Aorta (tissue), 5 donors: Measurements from ENCODE around the gene EGFL6. TPM values are rescaled to one million over a fixed set of nuclear protein-coding genes. Genes with fewer than 3 reads are reported as not detected.
A peak's percentile ranks its signal among the peaks of the same experiment; 100 is the strongest.
"Not testable (repeated sequence)": the region's sequence is repeated elsewhere in the genome, so short reads cannot be mapped to it uniquely, and the experiment has no call there.

Experiments
- ATAC-seq: fragments of 200-7000 bp; cut with Tn5 transposase; one replicate; pipeline ENCODE4 v1.9.1; 2022; ENCODE audit warnings: moderate library complexity; ENCODE audit not compliant: low FRiP score
- DNase-seq, 2 donors: peaks; one replicate each; pipeline ENCODE4 v3.0.0-alpha.2; 2020
- H3K27ac ChIP-seq, 2 donors: one replicate each; pipeline ENCODE4 v1.5.1; 2013; ENCODE audit warnings: low read length in 2 of 2, mild to moderate bottlenecking in 2 of 2, moderate library complexity in 2 of 2, control low read depth in 1 of 2, inconsistent platforms in 1 of 2, low read depth in 1 of 2
- H3K27me3 ChIP-seq, 2 donors: one replicate each; pipeline ENCODE4 v1.6.1; 2013; ENCODE audit warnings: control low read depth in 1 of 2, low read length in 1 of 2, mild to moderate bottlenecking in 1 of 2, moderate library complexity in 1 of 2; ENCODE audit not compliant: insufficient read depth in 2 of 2, control insufficient read depth in 1 of 2
- H3K36me3 ChIP-seq, 2 donors: one replicate each; pipeline ENCODE4 v1.6.1; 2013; ENCODE audit warnings: control low read depth in 1 of 2, low read length in 1 of 2, mild to moderate bottlenecking in 1 of 2; ENCODE audit not compliant: insufficient read depth in 2 of 2, control insufficient read depth in 1 of 2
- H3K4me1 ChIP-seq, 2 donors: one replicate each; pipeline ENCODE4 v1.6.1; 2013; ENCODE audit warnings: low read length in 2 of 2, control low read depth in 1 of 2, mild to moderate bottlenecking in 1 of 2, moderate library complexity in 1 of 2; ENCODE audit not compliant: insufficient read depth in 2 of 2, control insufficient read depth in 1 of 2
- H3K4me3 ChIP-seq, 2 donors: one replicate each; pipeline ENCODE4 v1.5.1; 2013; ENCODE audit warnings: low read length in 2 of 2, control low read depth in 1 of 2, mild to moderate bottlenecking in 1 of 2
- H3K9me3 ChIP-seq: one replicate; pipeline ENCODE4 v1.6.1; 2013; ENCODE audit warnings: mild to moderate bottlenecking, low read length; ENCODE audit not compliant: control insufficient read depth
- WGBS, 2 donors: extraction: QIAGEN DNeasy Blood & Tissue Kit; methylation state at CpG; one replicate each; pipeline ENCODE4 v1.1.7; 2013; 5-methylcytosine and 5-hydroxymethylcytosine counted together
- intact Hi-C, 2 donors: fragments of 100-400 bp; cut with DNase I; formaldehyde crosslinking; loops; one replicate each; pipeline versions ENCODE4 v1.14.2 to v1.15.0; 2022
- polyA plus RNA-seq, 2 donors: library from polyadenylated mRNA; stranded (reverse); fragments of 200-250 nt; gene quantifications; one replicate each; pipeline ENCODE4 v1.2.3, GENCODE V29; 2013
- total RNA-seq, 2 donors: library from RNA; stranded (reverse); fragmentation: NEBNext Ultra II Directional; extraction: Animal tissue kit (Norgen Biotek cat#: 25700); gene quantifications; one replicate each; pipeline ENCODE4 v1.2.1, GENCODE V29; 2021
- donor health status: healthy with polysubstance abuse.
- donor health status: Bipolar disorder and iron deficiency.
- donor health status: DM: no; HTN: no; CAD: no.
- donor health status: DM: no; HTN: no; CAD: no.
- donor health status: DM: yes; HTN: yes; CAD: no.

EGFL6 gene
- total and polyA plus RNA-seq, 4 donors: 0.23 to 0.60 TPM; not detected in 2

DNA sequence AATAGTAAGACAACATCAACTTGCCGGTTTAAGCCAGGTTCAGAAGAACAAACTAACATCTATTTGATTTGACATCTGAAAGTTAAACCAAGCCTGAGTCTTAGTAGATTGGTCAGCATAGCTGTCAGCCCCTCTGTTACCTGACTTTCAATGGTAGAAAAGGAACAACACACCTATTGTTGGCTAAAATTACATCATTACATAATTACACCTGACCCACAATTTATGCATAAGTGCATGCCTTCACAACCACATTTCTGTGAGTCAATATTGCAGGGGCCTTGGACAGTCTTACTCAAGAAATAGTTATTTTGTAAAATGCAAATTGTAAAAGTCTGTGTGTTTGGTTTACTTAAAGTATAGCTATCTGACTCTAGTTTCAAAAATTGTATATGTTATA, 36.2 kb downstream of the EGFL6 start:
- Histone ChIP-seq H3K4me3 (no peak overlapping the region), H3K9me3 (no peaks in the 10 kb centered on the region), H3K27ac (no peak overlapping the region), H3K36me3 (no peaks in the 10 kb centered on the region), H3K4me1 (no peaks in the 10 kb centered on the region), H3K27me3 (no peaks in the 10 kb centered on the region)
- DNase-seq (no peak), ATAC-seq (no peak)
- 90 to 100% methylated on average over 1 of the region's 1 CpG for WGBS, 2 donors
- intact Hi-C loops: no loop called here

GRCh38 chrX:13607331-13607995, 38.1 kb downstream of the EGFL6 start:
- no peaks in the 10 kb centered on the region for H3K9me3 ChIP-seq
- no peaks in the 10 kb centered on the region for H3K36me3 ChIP-seq
- 63 to 76% methylated on average over 6 of the region's 6 CpGs for WGBS, 2 donors
- H3K27ac ChIP-seq: no peak overlapping the region
- DNase-seq (no peak), ATAC-seq (no peak)
- intact Hi-C loops: no loop called here
- H3K27me3 ChIP-seq: no peaks in the 10 kb centered on the region
- H3K4me3 ChIP-seq: no peak overlapping the region
- H3K4me1 ChIP-seq: no peaks in the 10 kb centered on the region

DNA sequence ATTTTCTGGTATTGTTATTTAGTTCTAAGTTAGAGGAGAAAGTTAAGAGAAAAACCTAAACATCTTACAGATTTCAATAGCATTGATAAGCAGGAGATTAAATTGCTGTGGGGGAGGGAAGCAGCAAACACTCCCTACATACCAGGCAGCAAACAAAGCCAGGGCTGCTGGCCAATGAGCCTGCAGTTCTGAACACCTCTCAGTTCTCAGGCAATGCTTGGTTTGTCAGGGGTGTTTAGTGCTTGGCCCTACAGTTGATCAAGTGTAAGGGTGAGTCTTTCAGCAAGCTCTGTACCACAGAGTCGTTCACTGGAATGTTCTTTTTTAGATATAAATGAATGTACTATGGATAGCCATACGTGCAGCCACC, 38.6 kb downstream of the EGFL6 start:
- H3K4me3 ChIP-seq: no peak overlapping the region
- intact Hi-C loops: no loop called here
- 55 to 63% methylated on average over 2 of the region's 2 CpGs for WGBS, 2 donors
- H3K9me3 ChIP-seq: no peaks in the 10 kb centered on the region
- H3K4me1 ChIP-seq: no peaks in the 10 kb centered on the region
- ATAC-seq (no peak), DNase-seq (no peak)
- H3K27me3 ChIP-seq: no peaks in the 10 kb centered on the region
- no peak overlapping the region for H3K27ac ChIP-seq
- no peaks in the 10 kb centered on the region for H3K36me3 ChIP-seq

- intact Hi-C loops: no loop called here
- no peaks in the 10 kb centered on the region for H3K36me3 ChIP-seq
- DNase-seq (no peak), ATAC-seq (no peak)
- H3K27ac ChIP-seq: no peak overlapping the region
- no peak overlapping the region for H3K4me3 ChIP-seq
- H3K9me3 ChIP-seq: no peaks in the 10 kb centered on the region
- H3K27me3 ChIP-seq: no peaks in the 10 kb centered on the region
- no peaks in the 10 kb centered on the region for H3K4me1 ChIP-seq
These were observed 44.8 kb downstream of the EGFL6 start for GRCh38 chrX:13614154-13614553.

DNA sequence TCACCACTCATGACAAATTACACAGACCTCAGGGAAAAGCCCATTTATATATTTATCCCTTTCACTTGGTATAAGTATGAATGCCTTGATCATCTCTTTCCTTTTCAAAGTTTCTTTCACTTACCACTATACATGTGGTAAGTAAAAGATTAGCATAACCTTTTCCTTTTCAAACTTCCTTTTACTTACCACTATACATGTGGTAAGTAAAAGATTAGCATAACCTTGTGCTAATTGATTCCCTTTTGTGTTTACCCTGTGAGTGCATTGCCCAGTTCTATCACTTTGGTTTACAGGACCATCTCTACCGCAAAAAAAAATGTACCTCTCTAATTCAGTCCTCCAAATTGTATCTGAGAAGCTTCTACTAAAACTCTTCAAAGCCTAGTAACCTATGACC, 50.8 kb downstream of the EGFL6 start:
- H3K4me3 ChIP-seq: no peak overlapping the region
- no peaks in the 10 kb centered on the region for H3K36me3 ChIP-seq
- 24 to 65% methylated on average over 1 of the region's 1 CpG for WGBS, 2 donors
- H3K4me1 ChIP-seq: no peaks in the 10 kb centered on the region
- peaks cover 4% of the 10 kb centered on the region for H3K9me3 ChIP-seq
- no peaks in the 10 kb centered on the region for H3K27me3 ChIP-seq
- ATAC-seq (no peak), DNase-seq (no peak)
- intact Hi-C loops: no loop called here
- H3K27ac ChIP-seq: no peak overlapping the region

- H3K4me3 ChIP-seq: no peak overlapping the region
- DNase-seq (no peak), ATAC-seq (no peak)
- no peak overlapping the region for H3K27ac ChIP-seq
- H3K27me3 ChIP-seq: no peaks in the 10 kb centered on the region
- peaks cover 4% of the 10 kb centered on the region for H3K9me3 ChIP-seq
- intact Hi-C loops: no loop called here
- no peaks in the 10 kb centered on the region for H3K36me3 ChIP-seq
- 46 to 50% methylated on average over 3 of the region's 3 CpGs for WGBS, 2 donors
- no peaks in the 10 kb centered on the region for H3K4me1 ChIP-seq
These were observed 53.1 kb downstream of the EGFL6 start for GRCh38 chrX:13622401-13622964.

DNA sequence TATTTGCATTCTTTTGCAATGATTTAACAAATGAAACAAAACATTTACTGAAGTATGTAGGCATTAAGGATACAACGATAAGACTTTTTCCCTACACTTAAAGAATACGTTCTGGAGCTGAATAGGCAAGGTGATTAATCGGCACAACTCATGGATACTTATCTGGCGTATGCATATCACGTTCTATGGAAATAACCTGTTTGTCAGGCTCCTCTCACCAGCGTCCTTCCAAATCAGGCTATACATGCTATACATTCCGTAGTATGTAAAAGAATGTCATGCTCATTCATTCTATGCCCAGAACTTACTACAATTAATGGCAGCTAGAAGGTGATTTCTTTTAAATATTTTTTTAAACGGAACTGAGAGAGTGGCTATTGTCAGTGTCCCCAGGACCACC, 57.9 kb downstream of the EGFL6 start:
- intact Hi-C loops: no loop called here
- Histone ChIP-seq H3K36me3 (no peaks in the 10 kb centered on the region), H3K4me1 (no peaks in the 10 kb centered on the region), H3K27ac (no peak overlapping the region), H3K4me3 (no peak overlapping the region), H3K9me3 (peaks cover 3% of the 10 kb centered on the region), H3K27me3 (no peaks in the 10 kb centered on the region)
- no peak for DNase-seq
- ATAC-seq: no peak
- 68 to 78% methylated on average over 8 of the region's 8 CpGs for WGBS, 2 donors

GRCh38 chrX:13637224-13637623, 67.8 kb downstream of the EGFL6 start:
- intact Hi-C loops, ATAC-seq, H3K9me3 ChIP-seq, H3K4me1 ChIP-seq, DNase-seq, H3K4me3 ChIP-seq, H3K27me3 ChIP-seq, H3K36me3 ChIP-seq, H3K27ac ChIP-seq: not testable (repeated sequence)
- WGBS, 2 donors: 74 to 80% methylated on average over 9 of the region's 9 CpGs

GRCh38 chrX:13638021-13638420, 68.6 kb downstream of the EGFL6 start:
- H3K4me1 ChIP-seq: no peaks in the 10 kb centered on the region
- H3K4me3 ChIP-seq: no peak overlapping the region
- H3K36me3 ChIP-seq: no peaks in the 10 kb centered on the region
- H3K27me3 ChIP-seq: no peaks in the 10 kb centered on the region
- DNase-seq (no peak), ATAC-seq (peak; percentile 11)
- no peaks in the 10 kb centered on the region for H3K9me3 ChIP-seq
- WGBS, 2 donors: 62 to 96% methylated on average over 1 of the region's 1 CpG
- intact Hi-C loops: no loop called here
- no peak overlapping the region for H3K27ac ChIP-seq
